Measurements from ENCODE around the gene HMGB3. TPM values are rescaled to one million over a fixed set of nuclear protein-coding genes. Genes with fewer than 3 reads are reported as not detected.

Gene HMGB3
- total RNA-seq: 10 to 100 TPM in 6 of 9 donors, 1 to 10 TPM in 3; 3.9 to 26.8 (median 17.6) TPM
- polyA plus RNA-seq: 10 to 100 TPM; 22.1 to 33.7 (median 27.2) TPM
- long read RNA-seq, donor 1, transcript HMGB3-201 (5 exons, 3,560 nt): major isoform, 6 of 16 reads
- long read RNA-seq, donor 1, partial matches to known transcripts: 9 of 16 reads
- long read RNA-seq, donor 1, other reads (novel, unspliced or antisense): 0 of 16 reads
- long read RNA-seq, donor 2, partial matches to known transcripts: 6 of 12 reads
- long read RNA-seq, donor 2, other reads (novel, unspliced or antisense): 0 of 12 reads
- long read RNA-seq, donor 3, transcript HMGB3-201 (5 exons, 3,560 nt): major isoform, 8 of 8 reads
- long read RNA-seq, donor 3, partial matches to known transcripts: 0 of 8 reads
- long read RNA-seq, donor 3, other reads (novel, unspliced or antisense): 0 of 8 reads
- long read RNA-seq, donor 4, partial matches to known transcripts: 1 of 4 reads
- long read RNA-seq, donor 4, other reads (novel, unspliced or antisense): 1 of 4 reads
- long read RNA-seq, donor 5, transcript HMGB3-201 (5 exons, 3,560 nt): major isoform, 19 of 24 reads
- long read RNA-seq, donor 5, partial matches to known transcripts: 2 of 24 reads
- long read RNA-seq, donor 5, other reads (novel, unspliced or antisense): 1 of 24 reads
- long read RNA-seq, donor 6, partial matches to known transcripts: 1 of 2 reads
- long read RNA-seq, donor 6, other reads (novel, unspliced or antisense): 0 of 2 reads
- long read RNA-seq, donor 7, partial matches to known transcripts: 0 of 4 reads
- long read RNA-seq, donor 7, other reads (novel, unspliced or antisense): 0 of 4 reads
- long read RNA-seq, donor 8, transcript HMGB3-201 (5 exons, 3,560 nt): major isoform, 10 of 16 reads
- long read RNA-seq, donor 8, partial matches to known transcripts: 6 of 16 reads
- long read RNA-seq, donor 8, other reads (novel, unspliced or antisense): 0 of 16 reads
- long read RNA-seq, donor 9, partial matches to known transcripts: 0 of 5 reads
- long read RNA-seq, donor 9, other reads (novel, unspliced or antisense): 0 of 5 reads
- long read RNA-seq, donor 10, transcript HMGB3-201 (5 exons, 3,560 nt): major isoform, 9 of 9 reads
- long read RNA-seq, donor 10, partial matches to known transcripts: 0 of 9 reads
- long read RNA-seq, donor 10, other reads (novel, unspliced or antisense): 0 of 9 reads

GRCh38 chrX:150982788-150983520 lies at the start of gene HMGB3:
Gene HMGB3 (plus strand): TSS chrX:150983335. CDS start chrX:150985600, 2,265 bp downstream.
- Histone ChIP-seq H3K9me3 (replicated peaks in 1 of 3) (no peaks in the 10 kb centered on the region), H3K27me3 (no peaks in the 10 kb centered on the region), H3K27ac (peak within 1 kb of the TSS in 2 of 5 donors; percentile 21 to 68), H3K36me3 (replicated peaks in 1 of 2) (no peaks in the 10 kb centered on the region), H3K4me1 (replicated peaks in 1 of 2) (no peaks in the 10 kb centered on the region), H3K4me3 (peak within 1 kb of the TSS in 2 of 4 donors; percentile 16 to 65)
- DNase-seq: peak; percentile 79 to 94 (median 89)
- intact Hi-C loops (cut with DNase I): loop anchor here in 1 of 2 donors (10.0 kb wide), 1 partner anchor 208 kb away; no protein-coding TSS in a partner anchor
- TF ChIP-seq POLR2A (IDR thresholded peaks at IDR 0.05): peak; percentile 28 to 78
- TF ChIP-seq CTCF (IDR thresholded peaks at IDR 0.05): no peak
- 0 to 46% (median 18%) methylated on average over 4 to 62 of the region's 90 CpGs for WGBS, 4 donors

- TF ChIP-seq POLR2A (IDR thresholded peaks at IDR 0.05) (no peak), CTCF (IDR thresholded peaks at IDR 0.05) (no peak)
- Histone ChIP-seq H3K36me3 (replicated peaks in 1 of 2) (no peaks in the 10 kb centered on the region), H3K9me3 (replicated peaks in 1 of 3) (no peaks in the 10 kb centered on the region), H3K27me3 (no peaks in the 10 kb centered on the region), H3K27ac (peak overlapping the region in 1 of 5 donors; percentile 55), H3K4me3 (no peak overlapping the region), H3K4me1 (replicated peaks in 1 of 2) (no peaks in the 10 kb centered on the region)
- DNase-seq: no peak
- intact Hi-C loops (cut with DNase I): no loop called here
- WGBS, 4 donors: 62 to 67% (median 64%) methylated on average over 5 of the region's 5 CpGs
These were observed 49.2 kb upstream of the HMGB3 start for GRCh38 chrX:150933945-150934350.

- Histone ChIP-seq H3K4me3 (no peak overlapping the region), H3K27ac (peak overlapping the region in 3 of 5 donors; percentile 35 to 78 (median 37)), H3K9me3 (replicated peaks in 1 of 3) (no peaks in the 10 kb centered on the region), H3K27me3 (no peaks in the 10 kb centered on the region), H3K36me3 (replicated peaks in 1 of 2) (no peaks in the 10 kb centered on the region), H3K4me1 (replicated peaks in 1 of 2) (no peaks in the 10 kb centered on the region)
- intact Hi-C loops (cut with DNase I): no loop called here
- 8 to 22% (median 12%) methylated on average over 4 to 5 of the region's 5 CpGs for WGBS, 4 donors
- peak; percentile 63 to 88 (median 82) for DNase-seq
- TF ChIP-seq CTCF (IDR thresholded peaks at IDR 0.05) (no peak), POLR2A (IDR thresholded peaks at IDR 0.05) (peak in 1 of 2 donors; percentile 39)
These were observed 48.7 kb upstream of the HMGB3 start for GRCh38 chrX:150934453-150934852.

Measured in adrenal gland (tissue), 19 donors.